Neural cell (in vitro differentiated cells): ENCODE results near the gene ROR1.

Experiments used
- EP300 ChIP-seq: fragments of 450-650 bp; conservative IDR thresholded peaks from 2 replicates; pipeline ENCODE4 v1.6.1; 2014; ENCODE audit warnings: antibody characterized with exemption, mild to moderate bottlenecking, moderate library complexity; ENCODE audit not compliant: poor library complexity, severe bottlenecking
- EZH2 ChIP-seq: fragments of 200-600, 300-800 bp; shearing (Covaris generic), sonication (generic); IDR thresholded peaks from 2 replicates; pipeline ENCODE4 v1.6.1; 2014; ENCODE audit warnings: antibody characterized with exemption, low read length, borderline replicate concordance, mild to moderate bottlenecking; ENCODE audit not compliant: insufficient read depth, poor library complexity, severe bottlenecking
- MXI1 ChIP-seq: fragments of 450-650 bp; conservative IDR thresholded peaks from 2 replicates; pipeline ENCODE4 v1.6.1; 2014; ENCODE audit warnings: antibody characterized with exemption, mild to moderate bottlenecking; ENCODE audit not compliant: poor library complexity, severe bottlenecking
- POLR2AphosphoS5 ChIP-seq: IDR thresholded peaks from 2 replicates; pipeline ENCODE4 v1.6.1; 2012
- RAD21 ChIP-seq: fragments of 450-650 bp; conservative IDR thresholded peaks from 2 replicates; pipeline ENCODE4 v1.6.1; 2014; ENCODE audit warnings: antibody characterized with exemption, mild to moderate bottlenecking, moderate library complexity
- REST ChIP-seq: IDR thresholded peaks from 2 replicates; pipeline ENCODE4 v1.6.1; 2012; ENCODE audit warnings: borderline replicate concordance
- SMC3 ChIP-seq: fragments of 450-650 bp; conservative IDR thresholded peaks from 2 replicates; pipeline ENCODE4 v1.6.1; 2014; ENCODE audit warnings: antibody characterized with exemption, mild to moderate bottlenecking, moderate library complexity; ENCODE audit not compliant: poor library complexity
- TAF1 ChIP-seq: IDR thresholded peaks from 2 replicates; pipeline ENCODE4 v1.6.1; 2012; ENCODE audit warnings: low read depth
- TF ChIP-seq, protein P1 (sequence below): fragments of 450-650 bp; IDR thresholded peaks from 2 replicates; pipeline ENCODE4 v1.5.1; 2014; ENCODE audit warnings: antibody characterized with exemption, mild to moderate bottlenecking, moderate library complexity; ENCODE audit not compliant: poor library complexity, severe bottlenecking

- TF ChIP-seq MXI1 (no peak), RAD21 (no peak), SMC3 (no peak), POLR2AphosphoS5 (no peak), EZH2 (no peak), REST (no peak), TAF1 (no peak), EP300 (no peak)
- TF ChIP-seq, protein P1, sequence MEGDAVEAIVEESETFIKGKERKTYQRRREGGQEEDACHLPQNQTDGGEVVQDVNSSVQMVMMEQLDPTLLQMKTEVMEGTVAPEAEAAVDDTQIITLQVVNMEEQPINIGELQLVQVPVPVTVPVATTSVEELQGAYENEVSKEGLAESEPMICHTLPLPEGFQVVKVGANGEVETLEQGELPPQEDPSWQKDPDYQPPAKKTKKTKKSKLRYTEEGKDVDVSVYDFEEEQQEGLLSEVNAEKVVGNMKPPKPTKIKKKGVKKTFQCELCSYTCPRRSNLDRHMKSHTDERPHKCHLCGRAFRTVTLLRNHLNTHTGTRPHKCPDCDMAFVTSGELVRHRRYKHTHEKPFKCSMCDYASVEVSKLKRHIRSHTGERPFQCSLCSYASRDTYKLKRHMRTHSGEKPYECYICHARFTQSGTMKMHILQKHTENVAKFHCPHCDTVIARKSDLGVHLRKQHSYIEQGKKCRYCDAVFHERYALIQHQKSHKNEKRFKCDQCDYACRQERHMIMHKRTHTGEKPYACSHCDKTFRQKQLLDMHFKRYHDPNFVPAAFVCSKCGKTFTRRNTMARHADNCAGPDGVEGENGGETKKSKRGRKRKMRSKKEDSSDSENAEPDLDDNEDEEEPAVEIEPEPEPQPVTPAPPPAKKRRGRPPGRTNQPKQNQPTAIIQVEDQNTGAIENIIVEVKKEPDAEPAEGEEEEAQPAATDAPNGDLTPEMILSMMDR, result no peak
Measured at GRCh38 chr1:64171246-64171645, 397.4 kb downstream of the ROR1 start.
